Mammary epithelial cell (primary cell): Measurements from ENCODE around the gene HIF3A.

Source experiments
- EZH2 ChIP-seq: IDR thresholded peaks from 2 replicates; pipeline ENCODE4 v1.6.1; 2012; ENCODE audit warnings: low read length, inconsistent platforms, borderline replicate concordance
- TF ChIP-seq, protein P1 (sequence below), 2 donors: IDR thresholded peaks in 1 of 2; conservative IDR thresholded peaks in 1 of 2; 2 replicates each; pipeline ENCODE4 v1.5.1; 2011 to 2012; ENCODE audit warnings: inconsistent platforms in 2 of 2, low read length in 2 of 2, mild to moderate bottlenecking in 2 of 2, control low read depth in 1 of 2, low read depth in 1 of 2; ENCODE audit not compliant: insufficient read depth in 1 of 2; ENCODE audit errors: extremely low read depth in 1 of 2

DNA sequence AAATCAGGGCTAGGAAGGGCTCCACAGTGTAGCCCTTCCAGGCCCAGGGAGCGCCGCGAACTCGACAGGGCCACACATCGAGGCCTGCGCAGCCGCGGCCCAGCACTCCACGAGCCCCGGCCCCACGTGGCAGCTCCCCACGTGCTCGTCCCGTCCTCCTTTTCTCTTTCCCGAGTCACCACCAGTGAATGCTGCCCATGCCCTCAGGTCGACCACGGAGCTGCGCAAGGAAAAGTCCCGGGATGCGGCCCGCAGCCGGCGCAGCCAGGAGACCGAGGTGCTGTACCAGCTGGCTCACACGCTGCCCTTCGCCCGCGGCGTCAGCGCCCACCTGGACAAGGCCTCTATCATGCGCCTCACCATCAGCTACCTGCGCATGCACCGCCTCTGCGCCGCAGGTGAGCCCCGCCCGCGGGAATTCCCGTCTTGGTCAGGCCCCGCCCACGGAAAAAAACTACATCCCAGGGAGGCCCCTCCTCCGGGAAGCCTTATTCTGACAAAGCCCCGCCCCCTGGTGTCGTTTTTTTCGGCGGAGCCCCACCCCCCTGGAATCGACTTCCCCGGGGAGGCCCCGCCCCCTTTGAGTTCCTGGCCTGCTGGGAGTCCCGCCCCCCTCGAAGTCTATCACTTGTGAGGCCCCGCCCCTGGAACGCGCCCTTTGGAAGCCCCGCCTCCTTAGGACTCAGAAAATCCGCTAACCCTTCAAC, 7.0 kb downstream of the HIF3A start:
- TF ChIP-seq, protein P1, sequence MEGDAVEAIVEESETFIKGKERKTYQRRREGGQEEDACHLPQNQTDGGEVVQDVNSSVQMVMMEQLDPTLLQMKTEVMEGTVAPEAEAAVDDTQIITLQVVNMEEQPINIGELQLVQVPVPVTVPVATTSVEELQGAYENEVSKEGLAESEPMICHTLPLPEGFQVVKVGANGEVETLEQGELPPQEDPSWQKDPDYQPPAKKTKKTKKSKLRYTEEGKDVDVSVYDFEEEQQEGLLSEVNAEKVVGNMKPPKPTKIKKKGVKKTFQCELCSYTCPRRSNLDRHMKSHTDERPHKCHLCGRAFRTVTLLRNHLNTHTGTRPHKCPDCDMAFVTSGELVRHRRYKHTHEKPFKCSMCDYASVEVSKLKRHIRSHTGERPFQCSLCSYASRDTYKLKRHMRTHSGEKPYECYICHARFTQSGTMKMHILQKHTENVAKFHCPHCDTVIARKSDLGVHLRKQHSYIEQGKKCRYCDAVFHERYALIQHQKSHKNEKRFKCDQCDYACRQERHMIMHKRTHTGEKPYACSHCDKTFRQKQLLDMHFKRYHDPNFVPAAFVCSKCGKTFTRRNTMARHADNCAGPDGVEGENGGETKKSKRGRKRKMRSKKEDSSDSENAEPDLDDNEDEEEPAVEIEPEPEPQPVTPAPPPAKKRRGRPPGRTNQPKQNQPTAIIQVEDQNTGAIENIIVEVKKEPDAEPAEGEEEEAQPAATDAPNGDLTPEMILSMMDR (conservative IDR thresholded peaks at IDR 0.05 in 1 of 2, IDR thresholded peaks at IDR 0.05 in 1 of 2; ENCODE audit: extremely low read depth in 1 of 2, insufficient read depth in 1 of 2, low read depth in 1 of 2, low read length in 2 of 2) = no peak
- TF ChIP-seq EZH2 = no peak
